HG02885 (cell line): ENCODE results near the gene SERPINB6.

Source experiments
- ATAC-seq: cut with Tn5 transposase; IDR thresholded peaks from one replicate; pipeline ENCODE4 v1.9.1; 2021; ENCODE audit warnings: mild to moderate bottlenecking; ENCODE audit not compliant: unreplicated experiment, poor library complexity

The SERPINB6 gene

GRCh38 chr6:3001146-3001772 is 29.9 kb upstream of the SERPINB6 start:
- ATAC-seq, result no peak

- peak; percentile 87 for ATAC-seq
Observed at GRCh38 chr6:2999618-3000557, 28.5 kb upstream of the SERPINB6 start, which contains the start of gene NQO2. Gene NQO2, plus strand, starts transcription at chr6:2999894. Its CDS starts 6,659 bp downstream, at chr6:3006553.

- peak; percentile 28 for ATAC-seq
Observed at GRCh38 chr6:2998998-2999617, 27.7 kb upstream of the SERPINB6 start.

DNA sequence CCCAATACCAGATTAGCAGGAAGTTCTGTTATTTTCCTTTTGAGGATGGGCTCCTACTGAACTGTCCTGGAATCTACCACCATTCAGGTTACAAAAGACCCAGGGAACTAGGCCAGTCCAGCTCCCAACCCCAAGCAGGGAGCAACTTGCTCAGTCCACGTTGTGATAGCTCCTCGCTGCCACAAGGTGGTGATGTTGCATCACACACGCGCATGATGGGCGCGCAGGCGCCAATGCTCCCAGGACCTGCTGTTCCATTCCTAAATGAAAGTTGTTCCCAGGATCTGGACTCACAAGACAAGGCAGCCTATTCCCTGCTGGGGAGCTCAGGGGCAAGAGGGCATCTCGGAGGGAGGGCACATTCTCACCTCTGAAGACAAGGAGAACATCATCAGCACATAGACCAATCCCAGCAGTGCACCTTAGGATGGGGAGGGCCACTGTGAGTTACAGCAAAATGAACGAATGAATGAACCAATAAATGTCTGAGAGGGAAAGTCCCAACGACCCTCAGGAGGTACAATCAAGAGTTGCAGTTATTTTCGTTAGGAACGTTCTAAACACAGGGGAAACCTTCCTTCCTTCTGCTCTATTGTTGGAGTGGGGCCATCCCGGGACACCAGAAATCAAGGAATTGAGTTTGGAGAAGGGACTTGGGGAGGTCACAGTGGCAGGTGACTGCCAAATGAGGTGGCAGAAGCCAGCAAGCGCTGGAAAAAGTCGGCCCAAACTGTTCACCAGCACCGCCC is 27.1 kb upstream of the SERPINB6 start:
- peak; percentile 46 for ATAC-seq

DNA sequence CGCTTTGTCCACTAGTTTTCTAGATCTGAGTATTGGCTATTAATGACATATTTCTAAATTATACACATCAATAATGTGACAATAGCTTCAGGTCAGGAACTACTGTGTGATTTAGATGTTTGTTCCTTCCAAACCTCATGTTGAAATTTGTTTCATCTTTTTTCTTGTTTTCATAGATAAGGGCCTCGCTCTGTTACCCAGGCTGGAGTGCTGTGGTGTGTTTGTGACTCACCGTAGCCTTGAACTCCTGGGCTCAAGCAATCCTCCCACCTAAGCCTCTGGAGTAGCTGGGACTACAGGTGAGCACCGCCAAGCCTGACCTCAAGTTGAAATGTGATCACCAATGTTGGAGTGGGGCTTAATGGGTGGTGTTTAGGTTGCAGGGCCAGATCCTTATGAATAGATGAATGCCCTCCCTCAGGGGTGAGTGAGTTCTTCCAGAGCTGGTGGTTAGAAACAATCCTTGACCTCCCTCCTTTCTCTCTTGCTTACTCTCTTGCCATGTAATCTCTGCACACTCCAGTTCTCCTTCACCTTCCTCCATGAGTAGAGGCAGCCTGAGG is 22.5 kb upstream of the SERPINB6 start:
- no peak for ATAC-seq

DNA sequence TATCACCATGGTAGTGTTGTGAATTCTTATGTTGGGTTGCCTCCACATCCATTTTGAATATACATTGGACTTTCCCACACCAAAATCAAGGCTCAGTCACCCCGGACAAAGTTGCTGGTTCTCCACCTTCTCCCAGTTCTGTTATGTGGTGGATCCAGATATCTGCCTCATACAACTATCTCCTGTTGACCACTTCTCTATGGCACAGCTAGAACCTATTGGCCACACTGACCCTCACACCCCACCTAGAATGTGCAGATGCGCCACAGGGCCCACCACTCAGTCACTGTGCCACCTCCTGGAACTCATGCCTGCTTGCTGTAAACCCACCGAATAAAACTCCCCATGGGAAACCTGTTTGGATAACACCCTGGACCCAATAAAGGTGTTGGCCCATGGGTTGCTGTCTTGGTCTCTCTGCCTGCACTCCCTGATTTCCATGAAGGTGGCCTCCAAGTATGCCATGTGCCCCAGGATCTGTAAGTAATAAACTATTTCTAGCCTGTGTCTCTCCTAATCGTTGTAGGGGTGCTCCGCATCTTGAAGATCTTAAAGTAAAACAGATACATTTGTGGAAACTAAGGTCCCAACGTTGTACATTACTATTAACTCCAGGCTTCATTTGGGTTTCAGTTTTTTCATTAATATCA is 21.1 kb upstream of the SERPINB6 start:
- no peak for ATAC-seq

- ATAC-seq, result no peak
Observed at GRCh38 chr6:2990932-2991506, 19.7 kb upstream of the SERPINB6 start.

DNA sequence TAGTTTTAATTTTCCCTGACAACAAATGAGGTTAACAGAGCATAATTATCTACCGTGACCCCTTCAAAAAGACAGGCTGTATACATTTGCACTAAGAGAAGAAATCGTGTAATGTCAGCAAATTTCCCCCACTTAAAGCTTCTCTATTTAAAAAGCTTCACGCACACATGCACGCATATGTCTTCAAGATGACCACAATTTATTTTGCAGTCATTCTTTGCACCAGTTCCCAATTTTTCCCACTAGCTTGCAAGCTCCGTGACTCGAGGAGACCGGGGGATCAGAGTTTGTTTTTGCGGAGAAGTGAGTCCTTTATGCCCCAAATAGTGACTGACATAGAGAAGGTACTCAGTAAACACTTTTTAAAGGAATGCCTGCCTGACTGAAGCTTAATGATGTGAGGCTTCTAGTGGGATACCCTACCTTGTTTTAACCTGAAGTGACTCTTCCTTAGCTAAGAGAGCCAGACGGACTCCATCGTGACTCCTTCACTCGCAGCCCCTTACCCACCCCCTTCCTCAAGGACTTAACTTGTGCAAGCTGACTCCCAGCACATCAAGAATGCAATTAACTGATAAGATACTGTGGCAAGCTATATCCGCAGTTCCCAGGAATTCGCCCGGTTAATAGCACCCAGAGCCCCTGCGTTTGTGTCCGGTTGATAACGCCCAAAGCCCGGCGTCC is 19.0 kb upstream of the SERPINB6 start:
- ATAC-seq, result no peak

DNA sequence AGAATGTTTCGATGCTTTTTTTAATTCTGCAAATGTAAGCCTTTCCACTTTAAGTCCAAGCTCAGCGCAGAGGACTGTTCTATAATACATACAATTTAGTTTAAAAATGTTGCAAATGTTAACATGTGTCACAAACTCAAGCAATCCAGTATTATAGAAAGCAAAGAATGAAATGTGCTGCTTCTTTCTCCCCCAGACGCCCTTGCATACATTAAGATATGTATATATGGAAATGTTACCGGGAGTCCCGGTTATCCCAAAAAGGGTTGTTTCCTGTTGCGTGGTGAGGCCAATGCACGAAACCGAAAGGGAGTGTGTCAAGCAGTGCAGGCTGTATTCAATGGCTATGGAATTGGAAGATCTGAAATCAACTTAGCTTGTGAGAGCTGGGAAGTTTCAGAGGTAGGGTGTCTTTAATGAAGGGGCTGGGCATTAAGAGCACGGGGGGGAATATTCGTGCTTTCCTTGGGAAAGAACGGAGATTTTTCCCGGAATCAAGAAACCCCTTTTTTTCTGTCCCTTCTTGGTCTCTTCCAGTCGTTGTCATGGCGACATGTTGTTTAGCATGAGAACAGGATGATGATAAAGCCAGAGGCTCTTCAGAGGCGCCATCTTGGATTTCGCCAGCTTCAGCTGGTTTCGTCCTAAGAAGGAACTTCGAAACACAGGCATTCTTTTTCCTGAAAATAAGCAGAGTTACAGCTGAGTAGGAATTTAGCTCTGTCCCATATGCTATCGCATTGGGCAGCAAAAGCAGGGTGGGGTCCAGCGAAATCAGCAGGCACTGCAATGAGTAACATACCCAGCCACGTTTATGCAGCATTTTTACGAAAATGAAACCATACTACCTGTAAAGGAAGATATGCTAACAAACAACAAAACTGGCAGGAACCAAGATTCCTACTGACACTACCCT is 18.2 kb upstream of the SERPINB6 start:
- peak; percentile 73 for ATAC-seq

GRCh38 chr6:2988426-2989331 is 17.3 kb upstream of the SERPINB6 start:
- ATAC-seq, result peak; percentile 76

DNA sequence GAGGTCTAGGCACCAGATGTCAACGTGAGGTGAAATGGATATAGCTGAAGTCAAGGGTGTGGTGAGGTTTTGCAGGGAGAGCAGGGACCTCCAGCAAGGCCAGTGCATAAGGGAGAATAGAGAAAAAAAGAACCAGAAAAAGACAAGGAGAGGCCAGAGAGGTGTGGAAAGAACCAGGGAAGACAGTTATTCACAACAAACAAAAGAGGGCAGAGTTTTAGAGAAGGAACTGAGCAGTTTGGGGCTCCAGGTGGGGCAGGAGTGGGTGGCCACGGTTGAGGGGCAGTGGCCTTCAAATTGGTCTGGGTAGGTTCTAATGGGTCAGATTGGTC is 16.7 kb upstream of the SERPINB6 start:
- no peak for ATAC-seq

- no peak for ATAC-seq
Observed at GRCh38 chr6:2986722-2987221, 15.4 kb upstream of the SERPINB6 start.

DNA sequence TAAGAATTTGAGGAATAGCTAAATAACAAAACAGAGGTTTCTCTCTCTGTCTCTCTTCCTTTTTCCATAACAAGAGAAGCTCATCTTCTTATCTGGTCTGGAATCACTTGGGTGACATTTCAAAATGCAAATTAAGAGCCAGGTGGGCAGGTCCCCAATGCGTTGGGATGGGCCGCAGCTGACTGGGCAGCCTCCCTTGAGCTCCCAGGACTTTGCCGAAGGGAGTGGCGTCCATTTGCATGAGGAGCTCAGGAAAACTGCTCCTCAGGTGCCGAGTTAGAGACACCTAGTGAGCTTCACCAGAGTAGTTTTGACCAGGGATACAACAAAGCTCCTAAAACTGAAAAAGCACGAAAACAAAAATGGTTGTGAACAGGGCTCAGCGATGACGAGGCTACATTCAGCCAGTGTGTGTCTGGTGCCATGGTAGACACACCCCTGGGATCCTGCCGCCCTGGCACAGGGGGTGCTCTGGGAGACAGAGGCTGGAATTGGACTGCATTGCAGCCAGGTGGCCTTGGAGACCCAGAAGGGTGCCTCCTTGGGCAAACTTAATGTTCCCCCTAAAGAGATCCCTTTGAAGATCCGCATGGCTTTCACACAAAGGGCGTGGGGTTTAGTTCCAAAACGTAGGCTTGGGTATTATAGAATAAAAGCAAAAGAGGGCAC is 13.5 kb upstream of the SERPINB6 start:
- ATAC-seq, result no peak

DNA sequence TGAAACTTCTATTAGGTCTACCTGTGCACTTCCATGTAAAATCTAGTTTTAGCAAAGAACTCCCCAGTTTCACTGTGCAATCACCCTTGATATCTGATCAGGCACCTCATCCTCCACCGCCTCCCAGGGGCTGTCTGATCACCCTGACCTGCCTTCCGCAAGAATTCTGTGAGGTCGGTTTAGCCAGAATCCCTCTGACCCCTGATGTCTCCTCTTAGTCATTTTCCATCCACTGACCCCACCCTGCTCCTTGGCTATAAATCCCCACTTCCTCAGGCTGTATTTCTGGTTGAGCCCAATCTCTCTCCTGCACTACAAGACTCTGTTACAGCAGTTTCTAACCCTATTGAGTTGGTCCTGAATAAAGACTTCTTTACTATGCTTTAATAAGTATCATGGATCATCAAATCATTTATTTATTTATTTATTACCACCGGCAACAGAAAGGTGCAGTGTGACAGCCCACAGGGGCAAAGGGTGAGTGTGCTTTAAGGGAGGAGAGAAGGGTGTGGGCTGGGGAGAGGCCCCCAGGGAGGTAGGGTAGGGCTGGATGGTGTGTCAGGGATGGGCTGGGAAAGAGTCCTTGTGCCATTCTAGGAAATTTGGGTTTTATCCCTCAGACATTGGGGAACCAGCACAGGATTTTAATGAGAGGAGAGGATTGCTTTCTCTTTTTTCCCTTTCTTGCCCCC is 11.2 kb upstream of the SERPINB6 start:
- no peak for ATAC-seq

DNA sequence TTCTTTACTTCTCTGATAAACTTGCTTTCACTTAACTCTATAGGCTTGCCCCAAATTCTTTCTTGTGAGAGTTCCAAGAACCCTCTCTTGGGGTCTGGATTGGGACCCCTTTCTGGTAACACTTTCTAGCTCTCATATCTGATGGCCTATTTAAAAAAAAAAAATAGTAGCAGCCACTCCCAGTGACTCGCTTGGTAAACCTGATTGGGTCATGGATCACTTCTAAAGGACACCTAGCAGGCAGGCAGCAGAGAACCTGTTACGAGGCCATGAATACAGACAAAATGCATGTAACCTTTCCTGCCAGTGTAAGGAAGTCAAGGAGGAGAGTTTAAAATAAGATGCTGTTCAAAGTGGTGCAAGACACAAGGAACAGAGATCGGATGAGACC is 9.1 kb upstream of the SERPINB6 start:
- ATAC-seq, result no peak
